RWPE1 (cell line): ENCODE results near the gene MFNG.

Experiments used
- CTCF ChIA-PET: fragments of 350-600 bp; sonication (Branson Sonifier 250); formaldehyde crosslinking; extraction: SDS; loops from one replicate; lab custom pipeline; 2021; lab: Yijun Ruan, JAX
- POLR2A ChIA-PET: fragments of 400-600 bp; formaldehyde crosslinking; extraction: SDS; loops from one replicate; lab custom pipeline; 2020; ENCODE audit warnings: antibody characterized with exemption; ENCODE audit not compliant: low non-redundant PET; lab: Yijun Ruan, JAX
- DNase-seq: peaks from one replicate; pipeline ENCODE4 v3.0.0; 2012; ENCODE audit warnings: low spot score
- H3K27ac ChIP-seq: fragments of 450-650 bp; 2 replicates; pipeline ENCODE4 v1.5.1; 2017
- CTCF ChIP-seq: fragments of 450-650 bp; conservative IDR thresholded peaks from 2 replicates; pipeline ENCODE4 v1.5.1; 2017; ENCODE audit warnings: low read depth, mild to moderate bottlenecking

MFNG gene

GRCh38 chr22:37501610-37502341 is 15.6 kb upstream of the MFNG start:
- peak overlapping the region; percentile 96 for H3K27ac ChIP-seq
- CTCF ChIA-PET, result no interaction called here
- TF ChIP-seq CTCF, result no peak
- POLR2A ChIA-PET, result interaction anchor here (0.6 kb wide), 1 partner anchor 17 kb away, joined by 3 read pairs; no protein-coding TSS in a partner anchor
- no peak for DNase-seq

- POLR2A ChIA-PET, result no interaction called here
- H3K27ac ChIP-seq, result peak overlapping the region; percentile 96
Measured at GRCh38 chr22:37500745-37501609, 14.8 kb upstream of the MFNG start.

GRCh38 chr22:37499789-37500540 is 13.8 kb upstream of the MFNG start:
- no peak for DNase-seq
- POLR2A ChIA-PET, result no interaction called here
- CTCF ChIA-PET, result interaction anchor here (0.6 to 0.8 kb wide), 2 partner anchors 9 to 112 kb away, joined by 3 read pairs; no protein-coding TSS in a partner anchor
- no peak for TF ChIP-seq CTCF
- H3K27ac ChIP-seq, result peak overlapping the region; percentile 96

More at GRCh38 chr22:37500745-37501609, 14.8 kb upstream of the MFNG start:
- CTCF ChIA-PET, result interaction anchor here (0.7 kb wide), 1 partner anchor 19 kb away, joined by 3 read pairs; no protein-coding TSS in a partner anchor
- TF ChIP-seq CTCF, result no peak
- no peak for DNase-seq

- no peak for DNase-seq
- POLR2A ChIA-PET, result no interaction called here
- H3K27ac ChIP-seq, result peak overlapping the region; percentile 96
- CTCF ChIA-PET, result interaction anchor here (0.6 to 0.8 kb wide), 2 partner anchors 10 to 113 kb away, joined by 3 read pairs; no protein-coding TSS in a partner anchor
- TF ChIP-seq CTCF, result no peak
Measured at GRCh38 chr22:37499027-37499707, 13.0 kb upstream of the MFNG start.

- no peak for TF ChIP-seq CTCF
- DNase-seq, result no peak
- peak overlapping the region; percentile 96 for H3K27ac ChIP-seq
- POLR2A ChIA-PET, result no interaction called here
- CTCF ChIA-PET, result no interaction called here
Measured at GRCh38 chr22:37498289-37498909, 12.2 kb upstream of the MFNG start.
